HG02759 (cell line): ENCODE measurements around the gene NUDT15.
"Not testable (repeated sequence)": the region's sequence is repeated elsewhere in the genome, so short reads cannot be mapped to it uniquely, and the experiment has no call there.

Experiments used
- ATAC-seq: cut with Tn5 transposase; IDR thresholded peaks from one replicate; pipeline ENCODE4 v1.9.1; 2021; ENCODE audit warnings: mild to moderate bottlenecking, moderate library complexity; ENCODE audit not compliant: unreplicated experiment

The NUDT15 gene

DNA sequence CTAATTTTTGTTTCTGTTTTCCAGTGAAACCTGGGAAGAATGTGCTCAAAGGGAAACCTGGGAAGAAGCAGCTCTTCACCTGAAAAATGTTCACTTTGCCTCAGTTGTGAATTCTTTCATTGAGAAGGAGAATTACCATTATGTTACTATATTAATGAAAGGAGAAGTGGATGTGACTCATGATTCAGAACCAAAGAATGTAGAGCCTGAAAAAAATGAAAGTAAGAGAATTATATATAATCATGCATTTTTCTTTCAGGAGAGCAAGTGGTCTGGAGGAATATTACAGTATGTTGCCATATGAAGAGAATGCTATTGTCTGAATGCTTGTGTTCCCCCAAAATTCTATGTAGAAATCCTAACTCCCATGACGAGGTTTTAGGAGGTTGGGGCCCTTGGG lies 3.4 kb downstream of the NUDT15 start:
- ATAC-seq, result no peak

- no peak for ATAC-seq
Observed at GRCh38 chr13:48042894-48043293, 5.4 kb downstream of the NUDT15 start.

DNA sequence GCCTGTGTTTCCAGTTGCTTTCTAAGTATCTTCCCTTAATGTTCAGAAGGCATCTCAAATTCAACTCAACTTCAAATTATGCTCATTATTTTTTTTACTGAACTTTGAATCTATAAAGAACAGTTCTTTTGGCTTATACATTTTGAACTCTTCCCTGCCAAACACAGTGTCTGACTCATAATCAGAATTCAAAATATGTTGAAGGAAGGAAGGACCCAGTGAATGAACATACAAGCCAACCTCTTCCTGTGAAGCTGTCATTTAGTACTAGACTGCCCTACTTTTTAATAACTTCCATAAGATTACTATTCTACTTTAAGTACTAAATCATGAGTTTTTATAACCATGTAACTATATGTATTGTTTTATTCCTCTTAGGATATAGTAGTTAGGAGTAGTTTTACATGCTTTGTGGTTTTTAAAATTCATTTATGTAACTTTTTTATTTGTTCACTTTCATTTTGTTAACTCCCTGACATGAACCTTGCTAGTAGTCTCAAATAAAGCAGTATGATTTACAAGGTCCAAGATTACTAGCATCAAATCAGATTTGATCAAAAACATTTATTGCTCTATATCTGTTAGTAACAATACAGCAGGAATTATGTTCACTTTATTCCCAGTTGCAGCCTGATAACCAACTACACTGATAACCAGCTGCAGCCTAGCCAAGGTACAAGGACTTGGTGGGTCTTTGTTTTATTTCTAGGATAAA lies 6.4 kb downstream of the NUDT15 start:
- ATAC-seq, result peak; percentile 51

GRCh38 chr13:48050550-48050949 lies 13.0 kb downstream of the NUDT15 start:
- no peak for ATAC-seq

GRCh38 chr13:48054601-48055000 lies 17.1 kb downstream of the NUDT15 start:
- ATAC-seq, result no peak

- no peak for ATAC-seq
Observed at GRCh38 chr13:48055712-48056111, 18.2 kb downstream of the NUDT15 start.

DNA sequence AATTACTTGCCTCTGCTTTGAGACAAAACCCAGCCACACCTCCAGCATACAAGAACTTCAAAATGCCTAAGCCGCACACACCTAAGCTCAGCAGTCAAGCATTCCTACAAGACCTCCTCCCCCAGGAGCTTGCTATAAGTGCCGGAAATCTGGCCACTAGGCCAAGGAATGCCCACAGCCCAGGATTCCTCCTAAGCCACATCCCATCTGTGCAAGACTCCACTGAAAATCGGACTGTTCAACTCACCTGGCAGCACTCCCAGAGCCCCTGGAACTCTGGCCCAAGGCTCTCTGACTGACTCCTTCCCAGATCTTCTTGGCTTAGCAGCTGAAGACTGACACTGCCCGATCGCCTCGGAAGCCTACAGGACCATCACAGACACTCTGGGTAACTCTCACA lies 21.0 kb downstream of the NUDT15 start:
- ATAC-seq, result not testable (repeated sequence)

GRCh38 chr13:48059951-48060350 lies 22.4 kb downstream of the NUDT15 start:
- not testable (repeated sequence) for ATAC-seq

GRCh38 chr13:48066310-48066989 lies 28.9 kb downstream of the NUDT15 start:
- peak; percentile 85 for ATAC-seq

DNA sequence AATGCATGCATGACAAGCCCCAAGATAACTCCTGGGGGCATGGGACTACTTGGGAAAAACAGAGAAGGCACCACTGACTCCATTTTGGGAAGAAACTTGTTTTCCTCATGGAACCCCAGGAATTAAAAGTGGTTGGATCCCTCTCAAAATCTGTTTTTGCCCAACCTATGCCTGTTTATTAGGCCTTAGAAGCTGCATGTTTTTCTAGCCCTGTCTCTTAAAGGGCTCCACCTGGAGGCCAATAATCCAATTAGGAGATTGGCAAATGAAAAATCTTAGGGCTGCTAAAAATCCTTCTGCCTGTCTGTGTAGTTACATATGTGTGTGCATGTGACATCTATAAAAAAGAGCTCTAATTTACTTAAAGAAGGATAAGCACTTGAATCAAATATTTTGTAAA lies 30.5 kb downstream of the NUDT15 start:
- no peak for ATAC-seq

DNA sequence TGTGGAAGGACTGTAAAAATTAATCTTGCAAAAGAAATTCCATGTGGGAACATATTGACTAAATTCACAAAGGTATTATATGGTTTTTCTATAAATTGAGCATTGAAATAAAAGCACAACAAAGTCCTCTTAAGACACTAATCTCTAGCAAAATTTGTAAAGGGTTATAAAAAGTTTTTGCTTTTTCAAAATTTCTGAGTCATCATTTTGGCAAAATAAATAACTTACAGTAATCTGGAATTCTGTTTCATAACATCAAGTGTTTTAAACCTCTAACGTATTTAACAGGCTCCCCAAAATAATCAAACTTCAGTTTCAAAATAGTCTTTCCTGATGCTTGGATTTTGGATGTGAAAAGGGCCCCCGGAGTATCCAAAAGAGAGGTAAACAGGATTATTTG lies 31.4 kb downstream of the NUDT15 start:
- no peak for ATAC-seq

GRCh38 chr13:48069573-48069972 lies 32.0 kb downstream of the NUDT15 start:
- no peak for ATAC-seq

DNA sequence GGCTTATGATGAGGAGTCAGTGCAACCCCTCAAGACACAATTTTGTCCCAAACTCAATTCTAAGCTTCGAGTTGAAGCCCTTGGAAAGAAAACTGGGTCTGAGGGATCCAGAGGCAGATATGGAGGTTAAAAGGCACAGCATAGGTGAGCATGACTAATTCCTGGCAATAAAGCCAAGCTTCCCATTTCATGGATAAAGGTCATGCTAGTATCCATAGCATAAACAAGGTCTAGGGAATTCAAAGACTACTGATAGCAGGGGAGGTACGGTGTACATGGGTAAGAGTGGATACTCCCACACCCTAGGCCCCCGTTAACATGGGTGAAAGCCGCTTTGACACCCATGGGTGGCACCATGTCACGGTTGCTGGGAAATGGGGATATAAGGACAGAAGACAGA lies 33.4 kb downstream of the NUDT15 start:
- ATAC-seq, result no peak

DNA sequence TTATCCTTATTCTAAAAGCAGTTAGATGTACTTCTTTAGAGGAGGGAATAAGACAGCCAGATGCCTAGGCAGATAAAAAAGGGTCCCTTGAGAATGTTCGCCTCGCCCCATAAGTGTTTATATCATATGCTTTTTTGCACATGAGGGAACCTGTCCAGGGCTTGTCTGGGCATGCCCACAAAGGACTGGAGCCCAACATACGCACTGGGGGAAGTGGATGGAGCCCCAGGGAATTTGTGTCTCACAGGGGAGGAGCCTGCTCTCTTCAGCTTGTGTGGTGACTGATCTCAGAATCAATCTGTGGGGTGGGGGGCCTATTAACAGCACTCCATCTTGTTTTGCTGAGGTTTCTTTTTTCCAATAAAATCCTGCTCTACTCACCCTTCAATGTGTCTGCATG lies 34.8 kb downstream of the NUDT15 start:
- no peak for ATAC-seq

- no peak for ATAC-seq
Observed at GRCh38 chr13:48072787-48073186, 35.3 kb downstream of the NUDT15 start.

- ATAC-seq, result no peak
Observed at GRCh38 chr13:48074006-48074405, 36.5 kb downstream of the NUDT15 start.

GRCh38 chr13:48078251-48078656 lies 40.7 kb downstream of the NUDT15 start:
- ATAC-seq, result peak; percentile 99

DNA sequence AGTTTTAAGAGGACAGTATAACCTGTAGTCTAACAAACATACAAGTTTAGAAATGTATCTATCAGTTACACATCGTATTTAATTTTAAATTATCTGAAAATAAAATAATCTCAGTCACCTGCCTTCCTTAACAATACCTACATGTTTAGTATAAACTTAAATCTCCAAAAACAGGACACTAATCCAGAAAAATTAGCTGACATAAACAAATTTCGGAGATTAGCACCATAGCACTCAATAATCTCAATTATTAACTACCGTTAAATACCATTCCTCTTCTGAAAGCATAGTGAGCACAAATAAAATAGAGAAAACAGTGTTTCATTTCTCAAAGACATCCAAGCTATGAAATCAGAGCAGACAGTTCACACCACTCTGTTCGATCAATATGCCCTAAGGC lies 44.2 kb downstream of the NUDT15 start:
- ATAC-seq, result no peak

DNA sequence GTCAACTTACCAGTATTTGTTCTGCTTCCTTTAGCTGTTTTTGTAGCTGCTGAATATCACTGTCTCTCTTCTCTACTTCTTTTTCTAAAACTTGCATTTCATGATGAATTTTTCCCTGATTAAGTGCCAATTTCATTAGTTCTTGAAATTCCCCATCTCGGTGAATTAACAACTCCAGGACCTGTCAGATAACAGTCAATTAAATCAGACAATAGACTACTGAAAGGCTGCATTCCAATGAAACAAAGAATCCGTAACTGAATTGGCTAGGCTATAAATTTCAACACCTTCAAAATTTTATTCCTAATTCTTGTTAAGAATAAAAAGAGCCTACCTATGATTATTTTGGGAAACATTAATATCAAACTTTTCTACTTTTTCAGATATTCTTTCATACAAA lies 48.7 kb downstream of the NUDT15 start:
- ATAC-seq, result no peak

- no peak for ATAC-seq
Observed at GRCh38 chr13:48093588-48093987, 56.1 kb downstream of the NUDT15 start.

GRCh38 chr13:48094404-48094780 lies 56.9 kb downstream of the NUDT15 start:
- ATAC-seq, result peak; percentile 2

- peak; percentile 96 for ATAC-seq
Observed at GRCh38 chr13:48094781-48095502, 57.4 kb downstream of the NUDT15 start, which contains the start of gene MED4. TSS of gene MED4 (minus strand) at chr13:48095104. CDS start at chr13:48095078, 26 bp downstream.
